ENCODE results near the gene USP33.
"Not testable (repeated sequence)": the region's sequence is repeated elsewhere in the genome, so short reads cannot be mapped to it uniquely, and the experiment has no call there.

The USP33 gene

DNA sequence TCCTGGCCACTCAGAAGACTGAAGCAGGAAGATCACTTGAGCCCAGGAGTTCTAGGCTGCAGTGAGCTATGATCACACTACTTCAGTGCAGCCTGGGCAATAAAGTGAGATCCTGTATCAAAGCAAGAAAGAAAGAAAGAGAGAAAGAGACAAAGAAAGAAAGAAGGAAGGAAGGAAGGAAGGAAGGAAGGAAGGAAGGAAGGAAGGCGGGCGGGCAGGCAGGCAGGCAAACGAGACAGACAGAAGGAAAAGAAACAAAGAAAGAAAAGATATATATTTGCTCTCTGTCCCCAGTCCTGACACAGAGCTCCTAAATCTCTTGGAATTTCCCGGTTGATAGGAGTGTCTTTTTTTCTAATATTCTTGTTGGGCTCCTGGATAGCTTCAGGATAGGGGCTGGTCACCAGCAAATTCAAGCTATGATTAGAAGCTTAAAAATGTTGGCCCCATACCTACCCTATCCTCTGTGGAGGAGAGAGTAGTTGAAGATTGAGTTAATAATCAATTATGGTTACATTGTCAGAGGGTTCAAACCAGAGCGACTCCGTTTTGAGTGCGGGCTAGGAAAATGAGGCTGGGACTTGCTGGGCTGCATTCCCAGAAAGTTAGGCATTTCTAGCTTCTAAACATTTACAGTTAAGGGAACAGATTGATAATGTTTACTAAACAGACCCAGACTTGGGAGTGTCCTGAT, 16.5 kb upstream of the USP33 start:
- Histone ChIP-seq H3K4me1 (ENCODE audit: insufficient read depth, low read length) (peaks cover 5% of the 10 kb centered on the region; the same call in 1 of the 2 replicates), H3K9ac (ENCODE audit: low read depth, low read length) (no peak overlapping the region), H3K36me3 (ENCODE audit: insufficient read depth, low read depth, low read length) (no peaks in the 10 kb centered on the region), H3K27me3 (ENCODE audit: insufficient read depth, low read length) (no peaks in the 10 kb centered on the region), H3K9me3 (ENCODE audit: insufficient read depth, low read depth, low read length) (no peaks in the 10 kb centered on the region), H3K4me3 (ENCODE audit: low read length) (no peak overlapping the region), H3K27ac (ENCODE audit: low read length) (no peak overlapping the region)

DNA sequence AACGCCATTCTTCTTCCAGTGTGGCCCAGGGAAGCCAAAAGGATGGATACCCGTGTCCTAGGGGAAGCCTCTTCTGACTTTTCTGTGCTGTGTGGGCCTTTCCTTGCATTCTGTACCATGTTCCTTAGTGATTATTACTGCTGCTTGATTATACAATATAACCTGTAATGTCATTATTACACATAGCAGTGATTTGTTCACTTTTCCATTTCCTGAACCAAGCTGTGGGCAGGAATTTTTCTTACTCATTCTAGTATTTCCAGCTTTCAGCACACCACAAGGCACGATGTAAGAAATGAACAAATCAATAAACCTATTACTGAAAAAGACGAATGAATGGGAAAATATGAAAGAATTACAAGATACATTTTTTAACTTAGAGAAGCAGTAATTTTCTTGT, 8.4 kb upstream of the USP33 start:
- H3K36me3 ChIP-seq (ENCODE audit: insufficient read depth, low read depth, low read length): no peaks in the 10 kb centered on the region
- no peak overlapping the region for H3K4me3 ChIP-seq (ENCODE audit: low read length)
- H3K4me1 ChIP-seq (ENCODE audit: insufficient read depth, low read length): no peaks in the 10 kb centered on the region
- no peak overlapping the region for H3K27ac ChIP-seq (ENCODE audit: low read length)
- H3K9ac ChIP-seq (ENCODE audit: low read depth, low read length): no peak overlapping the region
- H3K27me3 ChIP-seq (ENCODE audit: insufficient read depth, low read length): no peaks in the 10 kb centered on the region
- H3K9me3 ChIP-seq (ENCODE audit: insufficient read depth, low read depth, low read length): no peaks in the 10 kb centered on the region

DNA sequence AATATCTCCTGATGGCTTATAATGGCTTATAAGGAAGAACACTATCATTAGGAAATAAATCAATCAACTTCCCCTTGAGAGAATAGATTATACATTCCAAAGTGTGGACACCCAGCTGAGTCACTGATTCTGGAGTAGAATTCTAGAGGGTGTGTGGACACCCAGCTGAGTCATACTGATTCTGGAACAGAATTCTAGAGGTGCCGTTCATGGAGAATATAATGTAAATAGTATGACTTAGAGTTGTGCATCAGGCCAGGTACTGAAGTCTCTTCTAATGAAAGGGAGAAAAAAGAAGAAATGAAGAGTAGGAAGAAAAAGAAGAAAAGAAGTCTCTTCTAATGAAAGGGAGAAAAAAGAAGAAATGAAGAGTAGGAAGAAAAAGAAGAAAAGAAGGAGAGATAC, 2.4 kb upstream of the USP33 start:
- no peaks in the 10 kb centered on the region for H3K9me3 ChIP-seq (ENCODE audit: insufficient read depth, low read depth, low read length)
- H3K9ac ChIP-seq (ENCODE audit: low read depth, low read length): no peak overlapping the region
- H3K36me3 ChIP-seq (ENCODE audit: insufficient read depth, low read depth, low read length): no peaks in the 10 kb centered on the region
- peaks cover 4% of the 10 kb centered on the region; the same call in 1 of the 2 replicates for H3K4me1 ChIP-seq (ENCODE audit: insufficient read depth, low read length)
- H3K27me3 ChIP-seq (ENCODE audit: insufficient read depth, low read length): no peaks in the 10 kb centered on the region
- H3K4me3 ChIP-seq (ENCODE audit: low read length): no peak overlapping the region
- H3K27ac ChIP-seq (ENCODE audit: low read length): no peak overlapping the region

DNA sequence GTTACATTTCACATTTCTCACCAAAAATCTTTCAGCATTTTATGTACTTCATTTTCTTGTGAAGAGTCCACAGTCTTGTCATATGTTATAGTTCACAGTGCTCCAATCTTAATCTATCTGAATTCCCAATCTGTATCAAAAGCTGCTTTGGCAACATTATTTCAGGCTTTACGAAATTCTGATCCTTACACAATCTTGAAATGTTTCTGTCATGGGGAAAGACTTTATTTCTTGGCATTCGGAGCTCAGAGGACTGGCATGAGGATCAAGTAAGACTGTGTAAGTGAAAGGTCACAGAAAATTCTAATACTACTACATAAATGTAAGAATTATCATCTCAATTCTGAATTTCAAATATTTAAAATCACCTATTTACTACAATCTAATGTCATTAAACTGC, 2.0 kb downstream of the USP33 start:
- H3K36me3 ChIP-seq (ENCODE audit: insufficient read depth, low read depth, low read length): no peaks in the 10 kb centered on the region
- peaks cover 4% of the 10 kb centered on the region; the same call in 1 of the 2 replicates for H3K4me1 ChIP-seq (ENCODE audit: insufficient read depth, low read length)
- no peak overlapping the region for H3K9ac ChIP-seq (ENCODE audit: low read depth, low read length)
- H3K4me3 ChIP-seq (ENCODE audit: low read length): no peak overlapping the region
- H3K27me3 ChIP-seq (ENCODE audit: insufficient read depth, low read length): no peaks in the 10 kb centered on the region
- no peak overlapping the region for H3K27ac ChIP-seq (ENCODE audit: low read length)
- no peaks in the 10 kb centered on the region for H3K9me3 ChIP-seq (ENCODE audit: insufficient read depth, low read depth, low read length)

DNA sequence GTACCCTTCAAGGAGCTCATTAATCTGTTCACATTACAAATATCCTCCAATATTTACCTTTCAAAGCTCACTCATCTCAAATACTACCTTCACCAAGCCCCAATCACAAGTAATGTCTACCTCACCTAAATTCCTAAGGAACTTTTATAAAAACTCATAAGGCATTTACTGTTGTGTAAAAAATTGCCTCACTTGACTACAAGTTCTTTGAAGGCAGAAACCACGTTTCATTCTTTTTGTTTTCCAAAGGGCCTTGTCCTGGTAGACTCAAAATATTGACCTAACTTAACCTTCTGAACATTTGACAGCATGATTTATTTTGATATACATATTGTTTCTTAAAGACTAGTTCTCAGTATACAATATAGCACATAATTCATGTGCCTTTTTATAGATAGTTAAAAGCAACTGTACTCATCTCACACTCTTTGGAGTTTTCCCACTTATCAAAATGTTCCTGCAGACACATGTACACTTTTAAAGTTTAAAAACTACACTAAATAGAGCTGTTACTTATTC, 2.5 kb downstream of the USP33 start:
- Histone ChIP-seq H3K9me3 (ENCODE audit: insufficient read depth, low read depth, low read length) (no peaks in the 10 kb centered on the region), H3K4me3 (ENCODE audit: low read length) (no peak overlapping the region), H3K27me3 (ENCODE audit: insufficient read depth, low read length) (no peaks in the 10 kb centered on the region), H3K9ac (ENCODE audit: low read depth, low read length) (no peak overlapping the region), H3K36me3 (ENCODE audit: insufficient read depth, low read depth, low read length) (no peaks in the 10 kb centered on the region), H3K4me1 (ENCODE audit: insufficient read depth, low read length) (peaks cover 4% of the 10 kb centered on the region; the same call in 1 of the 2 replicates), H3K27ac (ENCODE audit: low read length) (no peak overlapping the region)

DNA sequence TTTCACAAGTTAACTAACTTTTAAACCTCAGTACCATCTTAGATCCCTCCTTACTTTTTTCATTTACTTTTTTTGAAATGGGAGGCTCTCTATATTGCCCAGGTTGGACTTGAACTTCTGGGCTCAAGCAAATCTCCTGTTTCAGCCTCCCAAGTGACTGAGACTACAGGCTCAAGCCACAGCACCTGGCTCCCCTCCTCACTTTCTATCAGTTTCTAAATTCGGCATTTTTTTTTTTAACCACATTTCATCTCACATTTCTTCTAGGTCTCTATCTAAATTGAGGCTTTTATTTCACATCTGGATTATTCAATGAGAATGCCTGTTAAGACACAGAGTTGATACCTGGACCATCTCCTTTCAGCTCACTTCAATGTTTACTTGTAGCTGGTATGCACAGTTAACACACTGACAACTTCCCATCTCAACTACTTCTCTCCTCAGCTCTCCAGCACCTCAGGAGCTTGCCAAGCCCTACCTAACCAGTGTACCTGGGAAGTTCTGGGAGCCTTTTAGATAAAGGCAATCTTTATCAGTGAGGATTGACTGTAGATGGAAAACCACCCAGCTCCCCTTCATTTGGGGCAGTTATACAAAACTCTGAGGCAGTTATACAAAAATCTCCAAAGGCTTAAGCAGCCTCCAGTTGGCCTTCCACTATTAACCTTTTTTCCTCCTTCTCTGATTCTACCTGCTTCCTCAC, 3.4 kb downstream of the USP33 start:
- no peak overlapping the region for H3K4me3 ChIP-seq (ENCODE audit: low read length)
- H3K36me3 ChIP-seq (ENCODE audit: insufficient read depth, low read depth, low read length): no peaks in the 10 kb centered on the region
- H3K9ac ChIP-seq (ENCODE audit: low read depth, low read length): no peak overlapping the region
- H3K9me3 ChIP-seq (ENCODE audit: insufficient read depth, low read depth, low read length): no peaks in the 10 kb centered on the region
- H3K4me1 ChIP-seq (ENCODE audit: insufficient read depth, low read length): peaks cover 4% of the 10 kb centered on the region; the same call in 1 of the 2 replicates
- no peaks in the 10 kb centered on the region for H3K27me3 ChIP-seq (ENCODE audit: insufficient read depth, low read length)
- H3K27ac ChIP-seq (ENCODE audit: low read length): no peak overlapping the region

DNA sequence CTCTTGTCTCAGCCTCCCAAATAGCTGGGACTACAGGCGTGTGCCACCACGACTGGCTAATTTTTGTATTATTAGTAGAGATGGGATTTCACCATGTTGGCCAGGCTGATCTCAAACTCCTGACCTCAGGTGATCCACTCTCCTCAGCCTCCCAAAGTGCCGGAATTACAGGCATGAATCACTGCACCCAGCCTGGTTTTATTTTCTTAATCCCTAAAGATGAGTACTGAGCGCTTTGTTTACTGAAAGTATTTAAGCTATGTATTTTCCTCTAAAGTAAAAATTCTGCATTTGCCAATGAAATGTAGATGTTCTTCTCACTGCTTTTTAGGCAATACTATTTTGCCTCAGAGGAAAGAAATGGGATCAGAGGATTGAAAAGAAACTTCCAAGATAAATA, 10.2 kb downstream of the USP33 start:
- H3K4me3 ChIP-seq (ENCODE audit: low read length); H3K27ac ChIP-seq (ENCODE audit: low read length); H3K36me3 ChIP-seq (ENCODE audit: insufficient read depth, low read depth, low read length): not testable (repeated sequence)

DNA sequence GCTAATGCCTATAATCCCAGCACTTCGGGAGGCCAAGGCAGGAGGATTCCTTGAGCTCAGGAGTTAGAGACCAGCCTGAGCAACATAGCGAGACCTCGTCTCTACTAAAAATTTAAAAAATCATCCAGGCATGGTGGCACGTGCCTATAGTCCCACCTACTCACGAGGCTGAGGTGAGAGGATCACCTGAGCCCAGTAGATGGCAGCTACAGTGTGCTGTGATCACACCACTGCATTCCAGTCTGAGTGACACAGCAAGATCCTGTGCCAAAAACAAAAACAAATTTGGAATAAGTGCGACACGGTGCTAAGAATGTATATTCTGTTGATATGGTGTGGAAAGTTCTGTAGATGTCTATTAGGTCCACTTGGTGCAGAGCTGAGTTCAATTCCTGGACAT, 15.1 kb downstream of the USP33 start:
- Histone ChIP-seq H3K4me3 (ENCODE audit: low read length) (no peak overlapping the region), H3K27ac (ENCODE audit: low read length) (no peak overlapping the region), H3K4me1 (ENCODE audit: insufficient read depth, low read length) (no peaks in the 10 kb centered on the region), H3K36me3 (ENCODE audit: insufficient read depth, low read depth, low read length) (peaks cover 5% of the 10 kb centered on the region; the same call in 1 of the 2 replicates), H3K9me3 (ENCODE audit: insufficient read depth, low read depth, low read length) (no peaks in the 10 kb centered on the region), H3K27me3 (ENCODE audit: insufficient read depth, low read length) (no peaks in the 10 kb centered on the region), H3K9ac (ENCODE audit: low read depth, low read length) (no peak overlapping the region)

More for the DNA sequence above, 10.2 kb downstream of the USP33 start:
- not testable (repeated sequence) for H3K9ac ChIP-seq (ENCODE audit: low read depth, low read length); H3K27me3 ChIP-seq (ENCODE audit: insufficient read depth, low read length); H3K9me3 ChIP-seq (ENCODE audit: insufficient read depth, low read depth, low read length); H3K4me1 ChIP-seq (ENCODE audit: insufficient read depth, low read length)

DNA sequence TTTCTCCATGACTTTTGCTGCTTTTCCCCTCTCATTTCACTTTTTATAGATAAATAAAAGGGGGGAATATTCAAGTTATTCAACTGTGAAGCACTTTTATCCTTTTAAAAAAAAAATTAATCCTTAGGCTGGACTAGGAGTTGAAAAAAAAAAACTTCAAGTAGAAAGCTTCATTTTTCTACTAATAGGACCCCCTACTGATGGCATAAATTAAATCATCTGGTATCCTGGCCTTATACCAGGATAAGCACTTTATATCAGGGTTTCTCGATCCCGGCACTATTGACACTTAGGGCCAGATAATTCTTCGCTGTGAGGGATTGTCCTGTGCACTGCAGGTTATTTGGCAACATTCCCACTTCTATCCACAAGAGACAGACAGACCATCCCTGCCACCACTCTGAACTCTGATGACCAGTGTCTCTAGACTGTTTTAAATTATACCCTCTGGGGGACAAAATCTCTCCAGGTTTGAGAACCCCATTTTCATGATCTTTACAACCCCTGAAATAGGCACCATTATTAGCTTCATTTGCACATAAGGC, 17.6 kb downstream of the USP33 start:
- Histone ChIP-seq H3K4me3 (ENCODE audit: low read length) (no peak overlapping the region), H3K9me3 (ENCODE audit: insufficient read depth, low read depth, low read length) (no peaks in the 10 kb centered on the region; the same call in 1 of the 2 replicates), H3K4me1 (ENCODE audit: insufficient read depth, low read length) (no peaks in the 10 kb centered on the region), H3K27me3 (ENCODE audit: insufficient read depth, low read length) (no peaks in the 10 kb centered on the region), H3K27ac (ENCODE audit: low read length) (no peak overlapping the region), H3K36me3 (ENCODE audit: insufficient read depth, low read depth, low read length) (peaks cover 15% of the 10 kb centered on the region; the same call in 1 of the 2 replicates), H3K9ac (ENCODE audit: low read depth, low read length) (no peak overlapping the region)

DNA sequence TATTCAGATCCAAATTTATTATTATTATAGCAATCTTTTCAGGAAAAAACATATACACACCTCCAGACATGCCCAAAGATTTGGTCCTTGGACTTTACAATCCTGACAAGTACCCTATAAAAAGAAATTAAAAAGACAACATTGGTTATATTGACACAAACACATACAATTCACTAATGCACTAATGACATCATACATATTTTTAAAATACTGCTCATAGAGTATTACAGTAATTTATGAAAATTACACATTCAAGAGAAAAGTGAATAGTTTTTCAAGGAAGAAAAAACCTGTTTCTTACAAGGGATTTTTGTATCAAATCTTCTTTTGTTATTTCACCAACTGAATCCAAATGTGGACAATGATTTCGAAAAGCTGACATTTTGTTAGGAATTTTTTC, 18.3 kb downstream of the USP33 start:
- Histone ChIP-seq H3K36me3 (ENCODE audit: insufficient read depth, low read depth, low read length) (peaks cover 15% of the 10 kb centered on the region; the same call in 1 of the 2 replicates), H3K4me1 (ENCODE audit: insufficient read depth, low read length) (no peaks in the 10 kb centered on the region), H3K9ac (ENCODE audit: low read depth, low read length) (no peak overlapping the region), H3K27ac (ENCODE audit: low read length) (no peak overlapping the region), H3K27me3 (ENCODE audit: insufficient read depth, low read length) (no peaks in the 10 kb centered on the region), H3K9me3 (ENCODE audit: insufficient read depth, low read depth, low read length) (no peaks in the 10 kb centered on the region; the same call in 1 of the 2 replicates), H3K4me3 (ENCODE audit: low read length) (no peak overlapping the region)

DNA sequence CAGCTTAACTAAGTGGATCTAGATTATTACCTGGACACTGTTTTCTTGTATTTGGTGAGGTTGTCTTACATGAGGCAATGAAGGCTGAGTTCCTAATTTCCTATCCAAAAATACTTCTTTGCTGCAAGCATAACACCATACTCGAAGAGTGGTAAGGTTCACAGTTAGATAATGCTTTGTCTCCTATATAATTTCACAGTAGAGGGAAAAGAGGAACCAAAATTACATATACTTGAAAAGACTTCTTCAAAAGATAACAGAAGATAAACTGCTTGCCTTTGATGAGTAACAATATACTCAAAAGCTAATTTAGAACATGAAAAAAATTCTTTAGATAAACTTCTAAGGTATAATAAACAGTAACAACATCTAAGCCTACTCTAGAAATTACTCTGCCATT, 20.4 kb downstream of the USP33 start:
- H3K27me3 ChIP-seq (ENCODE audit: insufficient read depth, low read length): no peaks in the 10 kb centered on the region
- no peak overlapping the region for H3K4me3 ChIP-seq (ENCODE audit: low read length)
- H3K9ac ChIP-seq (ENCODE audit: low read depth, low read length): no peak overlapping the region
- H3K27ac ChIP-seq (ENCODE audit: low read length): no peak overlapping the region
- H3K36me3 ChIP-seq (ENCODE audit: insufficient read depth, low read depth, low read length): peaks cover 20% of the 10 kb centered on the region; the same call in 1 of the 2 replicates
- H3K9me3 ChIP-seq (ENCODE audit: insufficient read depth, low read depth, low read length): no peaks in the 10 kb centered on the region; the same call in 1 of the 2 replicates
- H3K4me1 ChIP-seq (ENCODE audit: insufficient read depth, low read length): no peaks in the 10 kb centered on the region

Data from iPS-20b (cell line).